ENCODE measurements around the gene CDH13.

DNA sequence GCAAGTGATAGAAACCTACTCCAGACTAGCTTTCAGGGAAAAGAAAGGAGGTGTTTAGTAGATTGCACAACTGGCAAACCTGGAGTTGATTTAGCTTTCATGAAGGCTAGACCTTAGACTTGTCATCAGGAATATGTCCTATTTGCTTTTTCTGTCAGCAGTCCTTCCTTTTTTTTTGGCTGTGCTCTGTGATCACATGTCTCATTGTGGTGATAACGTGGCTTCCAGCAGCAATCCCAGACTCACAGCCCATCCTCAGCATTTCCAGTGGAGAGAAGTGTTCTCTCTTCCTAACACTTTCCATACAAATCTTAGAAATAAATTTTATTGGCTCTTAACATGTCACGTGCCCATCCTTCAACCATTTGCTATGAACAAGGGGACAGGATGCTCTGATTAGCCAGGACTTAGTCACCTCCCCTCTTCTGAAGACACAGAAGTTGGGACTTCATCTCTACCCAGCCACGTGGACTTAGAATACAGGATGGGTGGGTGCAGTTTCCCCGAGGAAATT is 74.7 kb downstream of the CDH13 start:
- no peak for TF ChIP-seq POLR2A (IDR thresholded peaks at IDR 0.05)
- TF ChIP-seq, protein P1, sequence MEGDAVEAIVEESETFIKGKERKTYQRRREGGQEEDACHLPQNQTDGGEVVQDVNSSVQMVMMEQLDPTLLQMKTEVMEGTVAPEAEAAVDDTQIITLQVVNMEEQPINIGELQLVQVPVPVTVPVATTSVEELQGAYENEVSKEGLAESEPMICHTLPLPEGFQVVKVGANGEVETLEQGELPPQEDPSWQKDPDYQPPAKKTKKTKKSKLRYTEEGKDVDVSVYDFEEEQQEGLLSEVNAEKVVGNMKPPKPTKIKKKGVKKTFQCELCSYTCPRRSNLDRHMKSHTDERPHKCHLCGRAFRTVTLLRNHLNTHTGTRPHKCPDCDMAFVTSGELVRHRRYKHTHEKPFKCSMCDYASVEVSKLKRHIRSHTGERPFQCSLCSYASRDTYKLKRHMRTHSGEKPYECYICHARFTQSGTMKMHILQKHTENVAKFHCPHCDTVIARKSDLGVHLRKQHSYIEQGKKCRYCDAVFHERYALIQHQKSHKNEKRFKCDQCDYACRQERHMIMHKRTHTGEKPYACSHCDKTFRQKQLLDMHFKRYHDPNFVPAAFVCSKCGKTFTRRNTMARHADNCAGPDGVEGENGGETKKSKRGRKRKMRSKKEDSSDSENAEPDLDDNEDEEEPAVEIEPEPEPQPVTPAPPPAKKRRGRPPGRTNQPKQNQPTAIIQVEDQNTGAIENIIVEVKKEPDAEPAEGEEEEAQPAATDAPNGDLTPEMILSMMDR (IDR thresholded peaks at IDR 0.05): no peak

All from thyroid gland (tissue), 4 donors.